Stimulated activated CD4-positive, alpha-beta T cell treated with anti-CD3 and anti-CD28 coated beads, Interleukin-15, amount 100 ng/mL, for 24 hours (primary cell): ENCODE data around the gene TAPT1.

Experiments used
- DNase-seq: peaks from one replicate; pipeline ENCODE4 v3.0.0-alpha.2; 2020

TAPT1 gene

DNA sequence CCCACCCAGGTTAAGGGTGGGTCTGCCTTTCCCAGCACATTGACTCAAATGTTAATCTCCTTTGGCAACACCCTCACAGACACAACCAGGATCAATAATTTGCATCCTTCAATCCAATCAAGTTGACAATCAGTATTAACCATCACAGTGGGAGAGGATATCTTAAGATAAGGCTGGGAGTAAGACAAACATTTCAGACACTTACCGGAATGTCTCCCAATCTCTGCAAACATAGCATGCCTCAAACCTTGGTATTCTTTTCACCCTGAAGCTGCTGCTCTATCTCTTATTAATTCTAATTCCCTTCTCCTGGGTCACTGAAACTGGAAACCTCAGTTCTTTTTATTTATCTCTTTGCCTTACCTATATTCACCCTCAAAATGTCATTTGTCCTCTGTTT is 19.0 kb upstream of the TAPT1 start:
- DNase-seq: no peak

DNA sequence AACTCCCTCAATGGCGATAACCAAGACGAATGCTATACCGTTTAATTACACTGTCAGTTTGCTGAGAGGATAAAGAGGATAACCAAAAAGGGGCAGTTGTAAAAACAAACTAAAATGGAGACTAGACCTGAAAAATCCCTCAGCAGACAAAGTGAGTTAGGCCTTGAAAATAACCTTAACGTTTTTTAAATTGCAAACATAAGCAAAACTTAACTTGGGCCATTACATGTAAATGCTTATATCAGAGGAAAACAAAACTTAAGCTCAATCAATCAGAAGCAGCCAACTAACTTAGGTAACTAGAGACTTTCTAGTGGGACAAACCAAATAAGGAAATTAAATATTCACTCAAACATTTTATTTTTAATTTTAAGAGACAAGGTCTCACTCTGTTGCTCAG is 17.0 kb upstream of the TAPT1 start:
- no peak for DNase-seq

- no peak for DNase-seq
Observed at GRCh38 chr4:16240300-16240699, 14.0 kb upstream of the TAPT1 start.

GRCh38 chr4:16239086-16239485 is 12.8 kb upstream of the TAPT1 start:
- DNase-seq: no peak

- DNase-seq: no peak
Observed at GRCh38 chr4:16238327-16238726, 12.1 kb upstream of the TAPT1 start.

- DNase-seq: no peak
Observed at GRCh38 chr4:16237715-16238114, 11.4 kb upstream of the TAPT1 start.

- no peak for DNase-seq
Observed at GRCh38 chr4:16236402-16237023, 10.2 kb upstream of the TAPT1 start.

DNA sequence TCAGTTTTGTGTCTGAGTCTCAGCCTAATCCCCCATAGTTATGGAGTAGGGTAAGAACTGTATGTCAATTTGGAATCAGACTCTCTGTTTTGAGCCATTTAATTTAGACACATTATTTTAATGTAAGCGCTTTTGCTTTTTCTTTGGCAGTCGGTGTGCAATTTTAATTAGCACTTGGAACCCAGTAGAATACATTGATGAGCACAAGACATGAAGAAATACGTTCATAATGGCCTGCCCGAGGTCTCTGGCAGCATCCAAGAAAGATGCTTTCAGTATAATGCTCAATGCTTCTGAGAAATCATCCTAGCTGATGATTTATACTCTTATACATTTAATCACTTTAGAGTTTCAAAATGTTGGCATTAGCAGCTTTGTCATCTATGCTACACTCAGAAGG is 8.9 kb upstream of the TAPT1 start:
- DNase-seq: no peak

- DNase-seq: no peak
Observed at GRCh38 chr4:16233569-16234177, 7.4 kb upstream of the TAPT1 start.

DNA sequence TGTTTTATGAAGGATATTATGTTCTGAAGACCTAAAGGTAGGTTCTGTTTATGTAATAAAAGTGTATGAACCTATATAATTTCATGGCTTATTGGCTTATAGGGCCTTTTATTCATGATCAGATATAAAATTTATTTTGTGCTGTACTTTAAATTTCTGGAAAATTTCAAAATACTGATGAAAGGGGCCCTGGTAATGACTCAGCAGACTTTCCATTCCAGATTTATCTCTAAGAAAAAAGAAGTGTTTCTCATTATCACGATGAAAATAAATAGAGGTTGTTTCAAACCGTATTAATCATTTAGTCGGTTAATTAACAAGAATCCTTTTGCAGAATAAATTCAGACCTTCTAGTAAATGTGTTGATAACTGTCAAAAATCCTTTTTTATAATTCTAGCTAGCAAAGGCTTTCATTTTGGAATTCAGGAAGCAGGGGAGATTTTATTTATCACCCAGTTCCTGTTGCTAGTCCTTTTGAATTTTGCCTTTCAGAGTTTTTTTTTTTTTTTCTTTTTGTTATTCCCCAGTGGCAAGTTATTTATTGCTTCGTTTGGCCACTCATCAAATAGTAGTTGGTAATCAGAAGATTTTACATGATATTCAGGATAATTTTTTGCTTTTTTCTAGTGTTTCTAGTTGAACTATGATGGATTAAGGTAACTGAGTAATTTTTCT is 5.4 kb upstream of the TAPT1 start:
- no peak for DNase-seq

GRCh38 chr4:16230308-16230707 is 4.0 kb upstream of the TAPT1 start:
- no peak for DNase-seq

GRCh38 chr4:16229604-16230003 is 3.3 kb upstream of the TAPT1 start:
- no peak for DNase-seq

DNA sequence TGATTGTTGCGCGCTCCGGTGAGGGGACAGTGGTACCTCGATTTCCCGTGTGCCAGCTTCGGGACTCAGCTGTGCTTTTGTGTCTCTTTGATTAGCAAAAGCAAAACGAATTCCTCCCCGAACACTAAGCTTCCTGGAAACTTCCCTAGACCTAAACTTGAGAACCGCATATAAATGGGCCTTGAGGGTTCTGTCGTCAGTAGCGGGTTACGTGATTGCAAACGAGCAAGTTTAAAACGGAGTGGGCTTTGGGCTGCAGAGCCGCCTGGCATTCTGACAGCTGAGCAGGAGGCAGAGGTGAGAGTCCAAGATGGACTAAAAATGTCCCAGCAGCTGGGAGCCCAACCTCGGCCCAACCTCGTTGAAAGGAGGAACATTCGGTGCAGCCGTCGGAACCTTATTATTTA is 1.2 kb upstream of the TAPT1 start:
- peak; percentile 19 for DNase-seq

- DNase-seq: peak; percentile 56
Observed at GRCh38 chr4:16226816-16227461, 668 bp upstream of the TAPT1 start.

DNA sequence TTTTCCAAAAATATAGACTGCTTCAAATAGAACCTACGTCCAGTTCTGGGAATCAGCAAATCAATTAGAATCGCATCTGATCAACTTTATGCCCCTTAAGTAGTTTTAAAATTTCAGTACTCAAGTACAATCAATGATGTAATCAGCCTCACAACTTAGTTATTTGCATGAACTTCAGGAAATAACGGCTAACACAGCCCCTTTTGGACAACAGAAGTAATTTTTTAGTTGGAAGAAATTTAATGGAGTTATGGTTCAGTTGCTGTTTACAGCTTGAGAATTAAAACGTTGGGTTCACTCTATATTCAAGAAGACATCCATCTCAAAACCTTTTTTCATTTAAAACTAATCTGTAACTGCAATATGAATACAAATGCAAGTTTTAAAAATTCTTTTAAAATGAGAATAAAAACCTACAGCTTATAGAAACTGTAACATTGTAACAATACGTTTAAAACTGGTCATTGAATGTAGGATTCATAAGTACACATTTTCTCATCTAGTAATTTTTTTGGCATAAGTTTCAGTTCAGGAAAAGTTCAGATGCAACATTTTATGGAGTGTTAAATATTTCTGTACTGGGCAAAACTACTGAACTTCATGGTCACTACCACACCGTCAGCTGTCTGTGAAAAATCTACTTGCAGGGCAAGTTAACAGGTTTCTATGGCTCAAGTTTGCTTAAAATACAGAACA is 956 bp downstream of the TAPT1 start:
- no peak for DNase-seq

GRCh38 chr4:16224264-16225166 is 1.8 kb downstream of the TAPT1 start:
- DNase-seq: no peak

DNA sequence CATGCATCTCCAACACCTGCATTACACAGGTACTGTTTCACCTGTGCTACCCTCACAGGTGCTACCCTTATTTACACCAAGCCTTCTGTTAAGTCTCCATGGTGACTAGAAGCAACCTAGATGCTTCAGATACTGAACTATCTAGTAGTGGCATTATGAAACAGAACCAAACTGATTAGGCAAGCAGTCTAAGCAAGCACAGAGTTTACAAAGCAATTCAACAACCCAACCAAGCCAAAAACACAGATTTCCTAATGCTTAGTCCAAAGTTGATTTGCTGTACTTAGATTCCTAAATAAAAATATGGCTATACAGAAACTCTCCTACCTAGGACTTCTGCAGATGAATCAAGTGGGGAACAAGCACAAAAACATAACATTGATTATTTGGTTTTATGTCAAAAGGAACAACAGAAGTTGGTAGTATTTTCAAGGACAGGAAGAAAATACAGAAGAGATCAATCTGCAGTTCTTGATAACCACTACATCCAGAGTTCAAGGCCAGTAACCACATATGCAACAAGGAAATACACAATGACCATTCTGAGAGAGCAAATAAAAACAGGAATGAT is 3.2 kb downstream of the TAPT1 start:
- no peak for DNase-seq

DNA sequence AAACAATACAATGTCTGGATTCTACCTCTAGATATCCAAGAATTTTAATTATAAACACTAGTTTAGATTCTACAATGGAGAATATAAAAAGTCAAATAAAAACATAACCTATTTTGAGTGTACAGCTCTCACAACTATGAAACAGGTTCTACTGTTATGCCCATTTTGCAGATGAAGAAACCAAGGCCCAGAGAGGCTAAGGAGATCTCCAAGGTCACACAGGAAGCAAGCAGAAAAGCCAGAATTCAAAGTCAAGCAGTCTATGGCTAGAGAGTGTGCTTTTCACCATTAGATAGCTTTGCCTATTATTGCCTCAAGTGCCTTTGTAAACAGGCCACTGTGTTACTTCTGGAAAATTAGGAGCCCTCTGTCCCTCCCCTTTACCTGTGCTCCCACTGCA is 7.3 kb downstream of the TAPT1 start:
- no peak for DNase-seq

DNA sequence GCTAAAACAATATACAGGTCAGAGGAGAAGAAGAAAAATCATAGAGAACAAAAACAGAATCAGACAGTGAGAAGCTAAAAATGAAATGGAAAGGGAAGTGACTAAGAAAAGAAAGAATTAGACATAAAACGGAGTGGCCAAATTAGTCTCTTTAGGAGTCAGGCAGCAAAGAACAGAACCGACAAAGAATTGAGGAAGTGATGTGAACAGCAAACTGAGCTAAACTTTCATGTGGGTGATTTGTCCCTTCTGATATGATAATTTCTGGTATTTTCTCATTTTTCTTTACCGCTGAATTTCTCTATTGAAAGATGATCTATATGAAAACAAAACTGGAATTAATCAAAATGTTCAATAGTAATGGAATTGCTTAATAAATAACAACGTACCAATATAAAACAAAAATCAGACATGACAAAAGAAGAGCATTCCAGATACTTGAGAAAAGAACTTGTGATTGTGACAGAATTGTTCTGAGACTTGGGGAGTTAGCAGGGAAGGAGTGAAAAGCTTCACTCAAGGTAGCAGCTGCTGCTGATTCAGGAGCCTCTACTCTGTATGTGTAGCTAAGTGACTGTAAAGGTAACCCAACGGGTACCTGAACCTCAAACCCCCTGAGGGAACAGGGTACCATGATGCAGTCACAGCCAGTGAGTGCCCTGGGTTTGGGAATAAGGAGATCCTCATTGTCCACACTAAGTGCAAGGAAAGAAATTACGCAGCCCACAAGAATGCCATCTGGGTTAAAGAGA is 8.8 kb downstream of the TAPT1 start:
- DNase-seq: no peak

- no peak for DNase-seq
Observed at GRCh38 chr4:16213121-16213520, 13.2 kb downstream of the TAPT1 start.

DNA sequence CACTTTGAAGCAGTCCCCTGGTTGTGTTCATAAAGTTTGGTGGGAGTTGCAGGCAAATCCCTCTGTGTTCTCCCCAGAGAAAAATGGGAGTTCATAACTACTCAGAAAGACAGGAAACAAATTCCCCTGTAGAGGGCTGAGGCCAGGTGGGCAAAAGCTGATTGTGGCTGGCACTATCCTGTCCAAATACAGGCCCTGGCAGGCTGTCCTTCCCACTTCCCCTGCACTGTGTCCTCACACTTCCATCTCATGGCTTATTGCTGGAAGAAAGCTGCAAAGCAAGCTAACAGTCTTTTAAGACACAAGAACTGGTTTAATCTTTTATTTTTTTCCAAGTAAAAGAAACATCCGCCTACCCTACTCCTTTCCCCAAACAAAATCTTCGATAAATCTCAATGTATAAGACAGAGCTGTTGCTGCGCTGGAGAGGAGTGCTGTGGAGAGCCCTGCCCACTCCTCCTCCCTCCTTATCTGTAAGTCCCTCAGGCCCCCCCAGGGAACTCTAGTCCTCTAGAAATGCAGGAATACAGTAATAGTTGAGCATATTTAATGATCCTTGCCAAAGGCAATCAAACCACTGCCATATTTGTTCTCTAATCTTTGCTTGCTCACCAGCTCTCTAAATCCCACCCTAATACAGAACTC is 14.0 kb downstream of the TAPT1 start:
- DNase-seq: no peak
